HCT116 (cell line): ENCODE results near the gene TRAF3.
"Not testable (repeated sequence)": the region's sequence is repeated elsewhere in the genome, so short reads cannot be mapped to it uniquely, and the experiment has no call there.

Source experiments
- CTCF ChIP-seq, 3 experiments: fragments of 200-600 bp in 1 of 3; sonication (generic) in 1 of 3; IDR thresholded peaks in 2 of 3; conservative IDR thresholded peaks in 1 of 3; 2 replicates each; pipeline ENCODE4 v1.5.1; 2012 to 2017; ENCODE audit warnings: low read depth in 2 of 3, low read length in 2 of 3, antibody characterized with exemption in 1 of 3, borderline replicate concordance in 1 of 3, control low read depth in 1 of 3, mild to moderate bottlenecking in 1 of 3, mixed read lengths in 1 of 3, mixed run types in 1 of 3, moderate library complexity in 1 of 3; ENCODE audit not compliant: insufficient read depth in 1 of 3
- EGR1 ChIP-seq: IDR thresholded peaks from 2 replicates; pipeline ENCODE4 v1.6.1; 2012; ENCODE audit warnings: low read depth
- EZH2 ChIP-seq: fragments of 200-600 bp; sonication (generic); IDR thresholded peaks from 2 replicates; pipeline ENCODE4 v1.6.1; 2017; ENCODE audit warnings: antibody characterized with exemption, mixed run types
- EZH2phosphoT487 ChIP-seq: fragments of 200-600 bp; IDR thresholded peaks from 2 replicates; pipeline ENCODE4 v1.6.1; 2018; ENCODE audit warnings: antibody characterized with exemption, borderline replicate concordance
- JUND ChIP-seq: IDR thresholded peaks from 2 replicates; pipeline ENCODE4 v1.6.1; 2012
- MAX ChIP-seq: IDR thresholded peaks from 2 replicates; pipeline ENCODE4 v1.6.1; 2012
- POLR2A ChIP-seq: IDR thresholded peaks from 2 replicates; pipeline ENCODE4 v1.7.0; 2011; ENCODE audit warnings: borderline replicate concordance; ENCODE audit not compliant: insufficient read depth, insufficient read length; ENCODE audit errors: extremely low read depth
- POLR2AphosphoS5 ChIP-seq: IDR thresholded peaks from 2 replicates; pipeline ENCODE4 v1.6.1; 2011; ENCODE audit warnings: mild to moderate bottlenecking, low read depth, low read length, moderate library complexity
- RAD21 ChIP-seq: IDR thresholded peaks from 2 replicates; pipeline ENCODE4 v1.6.1; 2012; ENCODE audit warnings: low read depth, mild to moderate bottlenecking
- REST ChIP-seq: IDR thresholded peaks from 2 replicates; pipeline ENCODE4 v1.6.1; 2012; ENCODE audit warnings: low read depth
- SIN3A ChIP-seq: IDR thresholded peaks from 2 replicates; pipeline ENCODE4 v1.6.1; 2012; ENCODE audit warnings: low read depth
- SP1 ChIP-seq: IDR thresholded peaks from 2 replicates; pipeline ENCODE4 v1.6.1; 2012; ENCODE audit warnings: low read depth
- SRF ChIP-seq: IDR thresholded peaks from 2 replicates; pipeline ENCODE4 v1.6.1; 2012; ENCODE audit warnings: low read depth
- ZBTB33 ChIP-seq: IDR thresholded peaks from 2 replicates; pipeline ENCODE4 v1.6.1; 2011; ENCODE audit warnings: mild to moderate bottlenecking, low read length, moderate library complexity; ENCODE audit not compliant: insufficient replicate concordance; ENCODE audit errors: extremely low read depth

DNA sequence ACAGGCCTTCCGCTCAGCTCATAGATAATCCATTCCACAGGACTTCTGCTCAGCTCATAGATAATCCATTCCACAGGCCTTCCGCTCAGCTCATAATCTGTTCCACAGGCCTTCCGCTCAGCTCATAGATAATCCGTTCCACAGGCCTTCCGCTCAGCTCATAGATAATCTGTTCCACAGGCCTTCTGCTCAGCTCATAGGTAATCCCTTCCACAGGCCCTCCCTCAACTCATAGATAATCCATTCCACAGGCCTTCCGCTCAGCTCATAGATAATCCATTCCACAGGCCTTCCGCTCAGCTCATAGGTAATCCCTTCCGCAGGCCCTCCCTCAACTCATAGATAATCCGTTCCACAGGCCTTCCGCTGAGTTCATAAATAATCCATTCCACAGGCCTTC lies 100.3 kb downstream of the TRAF3 start:
- TF ChIP-seq SIN3A; CTCF (IDR thresholded peaks at IDR 0.05 in 2 of 3, conservative IDR thresholded peaks at IDR 0.05 in 1 of 3; ENCODE audit: borderline replicate concordance in 1 of 3, insufficient read depth in 1 of 3, low read depth in 2 of 3, low read length in 2 of 3); REST; ZBTB33; SRF; EGR1; RAD21; POLR2AphosphoS5; POLR2A; SP1; EZH2; MAX; JUND; EZH2phosphoT487: not testable (repeated sequence)
